HepG2 (cell line): ENCODE measurements around the gene GPR15LG. TPM values are rescaled to one million over a fixed set of nuclear protein-coding genes. Genes with fewer than 3 reads are reported as not detected.

Experiments used
- ATAC-seq: fragments of 200-7000 bp; cut with Tn5 transposase; 3 replicates; pipeline ENCODE4 v1.9.1; 2020; ENCODE audit warnings: mild to moderate bottlenecking, moderate library complexity
- BruUV-seq: library from RNA; stranded (reverse); fragments of 400-500 nt; replicated peaks from 2 replicates; lab custom pipeline; 2021; lab: Mats Ljungman, UMichigan
- CTCF ChIA-PET: fragments of 300-600 bp; formaldehyde crosslinking; extraction: SDS; loops from one replicate; lab custom pipeline; 2021; ENCODE audit warnings: low total read pairs, inconsistent platforms, low intra/inter-chr PET ratio; lab: Yijun Ruan, JAX
- POLR2A ChIA-PET: fragments of 350-600 bp; sonication (Branson Sonifier 250); formaldehyde crosslinking; loops from one replicate; lab custom pipeline; 2020; ENCODE audit warnings: antibody characterized with exemption, inconsistent platforms; lab: Yijun Ruan, JAX
- DNase-seq: peaks from one replicate; pipeline ENCODE4 v3.0.0-alpha.2; 2015; ENCODE audit warnings: low spot score
- FAIRE-seq: peaks from 3 replicates; lab custom pipeline; 2011; peaks lifted over from hg19 to GRCh38; lab: Jason Lieb, UNC
- H2AFZ ChIP-seq: one replicate; pipeline ENCODE4 v1.6.1; 2011; ENCODE audit warnings: low read length, inconsistent platforms
- H3K27ac ChIP-seq: fragments of 300-600 bp; 3 replicates; pipeline ENCODE4 v1.8.0; 2011; ENCODE audit warnings: mixed run types, mild to moderate bottlenecking, mixed read lengths, low read length, inconsistent platforms; ENCODE audit not compliant: insufficient read depth; ENCODE audit errors: extremely low read length
- H3K27me3 ChIP-seq, 2 experiments: fragments of 200-600 bp in 1 of 2; 2 replicates in 1 of 2; 3 replicates in 1 of 2; pipeline versions ENCODE4 v1.6.0 to v1.8.0; 2011; ENCODE audit warnings: low read length in 2 of 2, mild to moderate bottlenecking in 2 of 2, moderate library complexity in 2 of 2, inconsistent platforms in 1 of 2; ENCODE audit not compliant: insufficient read depth in 2 of 2, control insufficient read depth in 1 of 2
- H3K36me3 ChIP-seq, 2 experiments: fragments of 200-600 bp in 1 of 2; replicated peaks in 1 of 2; 2 replicates in 1 of 2; 3 replicates in 1 of 2; pipeline versions ENCODE4 v1.5.1 to v1.8.0; 2011; ENCODE audit warnings: low read length in 2 of 2, inconsistent platforms in 1 of 2; ENCODE audit not compliant: insufficient read depth in 2 of 2, control insufficient read depth in 1 of 2
- H3K4me1 ChIP-seq: 2 replicates; pipeline ENCODE4 v1.5.1; 2012; ENCODE audit warnings: low read length, inconsistent platforms; ENCODE audit not compliant: insufficient read depth
- H3K4me2 ChIP-seq: 2 replicates; pipeline ENCODE4 v1.6.0; 2011; ENCODE audit warnings: low read depth, low read length, inconsistent platforms
- H3K4me3 ChIP-seq, 3 experiments: fragments of 200-600 bp in 1 of 3; sonication (generic), shearing (Covaris generic) in 1 of 3; replicated peaks in 1 of 3; 2 replicates each; pipeline ENCODE4 v1.5.1; 2011 to 2016; ENCODE audit warnings: low read length in 3 of 3, inconsistent platforms in 2 of 3, low read depth in 2 of 3, mild to moderate bottlenecking in 2 of 3, control low read depth in 1 of 3, mixed read lengths in 1 of 3; ENCODE audit not compliant: insufficient read depth in 1 of 3
- H3K79me2 ChIP-seq: one replicate; pipeline ENCODE4 v1.6.1; 2011; ENCODE audit warnings: low read length, inconsistent platforms; ENCODE audit not compliant: insufficient read depth
- H3K9ac ChIP-seq: 2 replicates; pipeline ENCODE4 v1.6.0; 2011; ENCODE audit warnings: mild to moderate bottlenecking, low read depth, low read length, inconsistent platforms; ENCODE audit not compliant: insufficient read depth
- H3K9me3 ChIP-seq: 2 replicates; pipeline ENCODE4 v1.5.1; 2012; ENCODE audit warnings: mild to moderate bottlenecking, low read length
- H4K20me1 ChIP-seq: 2 replicates; pipeline ENCODE4 v1.6.0; 2011; ENCODE audit warnings: inconsistent platforms, mild to moderate bottlenecking, low read length, moderate library complexity; ENCODE audit not compliant: insufficient read depth
- KAT7 ChIP-seq: IDR thresholded peaks from 2 replicates; pipeline ENCODE4 v1.6.1; 2018; ENCODE audit warnings: borderline replicate concordance, missing compliant biosample characterization
- MXD4 ChIP-seq: IDR thresholded peaks from 2 replicates; pipeline ENCODE4 v1.6.1; 2016; ENCODE audit warnings: mild to moderate bottlenecking, missing biosample characterization, missing genetic modification reagents
- PRDM4 ChIP-seq: sonication (generic); formaldehyde crosslinking; IDR thresholded peaks from 2 replicates; pipeline ENCODE4 v1.9.0; 2021; ENCODE audit warnings: missing genetic modification reagents, borderline replicate concordance
- ZBTB3 ChIP-seq: sonication (generic); formaldehyde crosslinking; IDR thresholded peaks from 2 replicates; pipeline ENCODE4 v1.4.0; 2020; ENCODE audit warnings: low read depth, mild to moderate bottlenecking, moderate library complexity, missing genetic modification reagents, borderline replicate concordance
- ZNF34 ChIP-seq: sonication (generic); formaldehyde crosslinking; IDR thresholded peaks from 2 replicates; pipeline ENCODE4 v1.4.0; 2020; ENCODE audit warnings: mild to moderate bottlenecking, missing genetic modification reagents, borderline replicate concordance
- WGBS: methylation state at CpG from one replicate; pipeline ENCODE4 v1.1.6; 2017; ENCODE audit warnings: low lambda C conversion rate; 5-methylcytosine and 5-hydroxymethylcytosine counted together
- in situ Hi-C: cut with HindIII; loops from 2 replicates; pipeline ENCODE4 v1.10.0; 2017; ENCODE audit warnings: low pct_unique_long_range_greater_than_20kb; ENCODE audit not compliant: extremely low pct_ligation_motif_present
- intact Hi-C: fragments of 100-400 bp; cut with micrococcal nuclease; formaldehyde crosslinking; loops from one replicate; pipeline ENCODE4 v1.10.0; 2022; ENCODE audit not compliant: unreplicated experiment
- polyA plus RNA-seq, 8 experiments: library from polyadenylated mRNA; depleted of rRNA in 3 of 8; stranded (reverse) in 7 of 8; unstranded in 1 of 8; fragments of >200 nt; fragmentation: Illumina TruSeq in 4 of 8; extraction: Trizol in 4 of 8; gene quantifications; 2 replicates each; pipeline versions ENCODE4 v1.2.1 to v1.2.3, GENCODE V29; 2011 to 2016; ENCODE audit warnings: low read depth in 4 of 8, missing spikeins in 1 of 8, mixed read lengths in 1 of 8; ENCODE audit not compliant: insufficient read depth in 1 of 8
- total RNA-seq, 5 experiments: library from RNA; depleted of rRNA; stranded (reverse); fragments of >200 nt; fragmentation: Illumina TruSeq; extraction: Trizol; gene quantifications; 2 replicates each; pipeline ENCODE4 v1.2.3, GENCODE V29; 2016; ENCODE audit warnings: low read depth in 1 of 5
- TF ChIP-seq, protein P1 (sequence below): sonication (generic); IDR thresholded peaks from 2 replicates; pipeline ENCODE4 v1.6.1; 2016; ENCODE audit warnings: low read depth, borderline replicate concordance

GPR15LG gene
- total and polyA plus RNA-seq, 2 of the 13 experiments (the other 11 are each of a cell fraction or from before 2014, with no cell fraction given) = not detected

GRCh38 chr10:84160663-84161362, 12.8 kb upstream of the GPR15LG start:
- TF ChIP-seq, protein P1, sequence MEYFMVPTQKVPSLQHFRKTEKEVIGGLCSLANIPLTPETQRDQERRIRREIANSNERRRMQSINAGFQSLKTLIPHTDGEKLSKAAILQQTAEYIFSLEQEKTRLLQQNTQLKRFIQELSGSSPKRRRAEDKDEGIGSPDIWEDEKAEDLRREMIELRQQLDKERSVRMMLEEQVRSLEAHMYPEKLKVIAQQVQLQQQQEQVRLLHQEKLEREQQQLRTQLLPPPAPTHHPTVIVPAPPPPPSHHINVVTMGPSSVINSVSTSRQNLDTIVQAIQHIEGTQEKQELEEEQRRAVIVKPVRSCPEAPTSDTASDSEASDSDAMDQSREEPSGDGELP = peak; percentile 26; the same call in 1 of the 2 replicates
- TF ChIP-seq ZBTB3 (CRISPR knock-in tag) = no peak
- Histone ChIP-seq H3K36me3 (no peaks in the 10 kb centered on the region), H3K9me3 (no peaks in the 10 kb centered on the region), H3K4me1 (0 out of 2 replicates have a peak, but pooled peaks cover 10% of the 10 kb centered on the region), H3K4me2 (no peak overlapping the region), H2AFZ (no peak overlapping the region), H3K27me3 (peaks cover 1 to 13% of the 10 kb centered on the region in 2 experiments; a peak in 3 of 5 replicates), H3K27ac (no peak overlapping the region), H3K4me3 (no peak overlapping the region), H4K20me1 (no peaks in the 10 kb centered on the region), H3K9ac (no peak overlapping the region), H3K79me2 (no peaks in the 10 kb centered on the region)
- no peak for FAIRE-seq
- in situ Hi-C loops (no loop called here), intact Hi-C loops (no loop called here)
- DNase-seq = no peak
- WGBS = 9% methylated on average over 6 of the region's 6 CpGs
- POLR2A ChIA-PET = no interaction called here
- ATAC-seq = no peak
- CTCF ChIA-PET = no interaction called here
- BruUV-seq = no TSS peak

DNA sequence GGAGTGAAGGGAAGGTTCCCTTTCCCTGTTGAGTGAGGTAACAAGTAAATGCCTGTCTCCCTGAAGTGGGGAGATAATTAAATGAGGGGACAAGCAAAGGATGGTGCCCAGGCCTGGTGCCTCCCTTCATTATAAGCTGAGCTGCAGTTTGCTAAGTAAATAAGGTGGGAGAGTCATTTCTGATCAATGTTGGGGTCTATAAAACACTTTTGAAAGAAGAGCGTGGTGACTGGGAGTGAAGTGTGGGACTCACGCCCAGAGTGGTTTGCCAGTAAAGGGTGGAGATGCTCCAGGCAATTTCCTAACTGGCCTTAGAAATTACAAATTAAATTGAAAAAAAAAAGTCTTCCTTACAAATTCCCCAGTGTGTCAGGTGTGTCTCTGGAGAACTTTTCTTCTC, 9.6 kb upstream of the GPR15LG start:
- WGBS = 15% methylated on average over 2 of the region's 2 CpGs
- no peak overlapping the region for H3K9ac ChIP-seq
- 0 out of 2 replicates have a peak, but pooled peaks cover 10% of the 10 kb centered on the region for H3K4me1 ChIP-seq
- no peaks in the 10 kb centered on the region for H3K9me3 ChIP-seq
- H3K36me3 ChIP-seq = no peaks in the 10 kb centered on the region
- H3K4me2 ChIP-seq = no peak overlapping the region
- no peak for ATAC-seq
- CTCF ChIA-PET = no interaction called here
- no peak overlapping the region for H3K4me3 ChIP-seq
- POLR2A ChIA-PET = no interaction called here
- BruUV-seq = no TSS peak
- no peaks in the 10 kb centered on the region for H4K20me1 ChIP-seq
- no peak for DNase-seq
- no peaks in the 10 kb centered on the region for H3K79me2 ChIP-seq
- TF ChIP-seq MXD4 (CRISPR knock-in tag) = no peak
- no peak for TF ChIP-seq PRDM4
- TF ChIP-seq ZNF34 (CRISPR knock-in tag) = no peak
- TF ChIP-seq KAT7 = no peak
- H3K27ac ChIP-seq = no peak overlapping the region
- peaks cover 1 to 13% of the 10 kb centered on the region in 2 experiments; a peak in 3 of 5 replicates for H3K27me3 ChIP-seq
- intact Hi-C loops = no loop called here
- in situ Hi-C loops = no loop called here
- H2AFZ ChIP-seq = no peak overlapping the region
- FAIRE-seq = no peak
